Cardiac muscle cell (in vitro differentiated cells and primary cell): ENCODE data around the gene ZNF140. TPM values are rescaled to one million over a fixed set of nuclear protein-coding genes. Genes with fewer than 3 reads are reported as not detected.

Experiments used
- DNase-seq, 2 donors: peaks; one replicate each; pipeline versions ENCODE4 v3.0.0 to v3.0.0-alpha.2; 2010 to 2017; ENCODE audit warnings: low read depth in 1 of 2, low spot score in 1 of 2
- H3K27ac ChIP-seq: fragments of 200-600 bp; sonication (generic); 2 replicates; pipeline ENCODE4 v1.5.1; 2016
- H3K27me3 ChIP-seq: fragments of 200-600 bp; sonication (generic); 2 replicates; pipeline ENCODE4 v1.6.0; 2016; ENCODE audit warnings: control low read depth
- H3K36me3 ChIP-seq: fragments of 200-600 bp; sonication (generic); 2 replicates; pipeline ENCODE4 v1.5.1; 2016; ENCODE audit warnings: control low read depth
- H3K4me1 ChIP-seq: fragments of 200-600 bp; sonication (generic); 2 replicates; pipeline ENCODE4 v1.8.1; 2017; ENCODE audit warnings: low read depth, mild to moderate bottlenecking, mixed run types
- H3K4me3 ChIP-seq: fragments of 200-600 bp; sonication (generic); 2 replicates; pipeline ENCODE4 v1.5.1; 2016; ENCODE audit warnings: mild to moderate bottlenecking
- H3K9me3 ChIP-seq: fragments of 200-600 bp; sonication (generic); 2 replicates; pipeline ENCODE4 v1.5.1; 2017; ENCODE audit warnings: low read depth, mild to moderate bottlenecking, control low read depth
- polyA plus RNA-seq: library from polyadenylated mRNA; unstranded; fragments of >200 nt; fragmentation: Nextera tagmentation; extraction: Ambion mirVana; gene quantifications from 2 replicates; pipeline ENCODE4 v1.2.1, GENCODE V29; 2016
- total RNA-seq: library from RNA; depleted of rRNA; stranded (reverse); fragments of >200 nt; gene quantifications from 2 replicates; pipeline ENCODE4 v1.2.3, GENCODE V29; 2016
- TF ChIP-seq, protein P1 (sequence below): IDR thresholded peaks from 2 replicates; pipeline ENCODE4 v1.5.1; 2012; ENCODE audit warnings: low read depth, mild to moderate bottlenecking, low read length

ZNF140 gene
- total and polyA plus RNA-seq, 2 experiments from 2014 or later = 10.1 to 15.7 TPM

GRCh38 chr12:133130808-133131128, 50.0 kb downstream of the ZNF140 start:
- H3K36me3 ChIP-seq = peaks cover 5% of the 10 kb centered on the region
- TF ChIP-seq, protein P1, sequence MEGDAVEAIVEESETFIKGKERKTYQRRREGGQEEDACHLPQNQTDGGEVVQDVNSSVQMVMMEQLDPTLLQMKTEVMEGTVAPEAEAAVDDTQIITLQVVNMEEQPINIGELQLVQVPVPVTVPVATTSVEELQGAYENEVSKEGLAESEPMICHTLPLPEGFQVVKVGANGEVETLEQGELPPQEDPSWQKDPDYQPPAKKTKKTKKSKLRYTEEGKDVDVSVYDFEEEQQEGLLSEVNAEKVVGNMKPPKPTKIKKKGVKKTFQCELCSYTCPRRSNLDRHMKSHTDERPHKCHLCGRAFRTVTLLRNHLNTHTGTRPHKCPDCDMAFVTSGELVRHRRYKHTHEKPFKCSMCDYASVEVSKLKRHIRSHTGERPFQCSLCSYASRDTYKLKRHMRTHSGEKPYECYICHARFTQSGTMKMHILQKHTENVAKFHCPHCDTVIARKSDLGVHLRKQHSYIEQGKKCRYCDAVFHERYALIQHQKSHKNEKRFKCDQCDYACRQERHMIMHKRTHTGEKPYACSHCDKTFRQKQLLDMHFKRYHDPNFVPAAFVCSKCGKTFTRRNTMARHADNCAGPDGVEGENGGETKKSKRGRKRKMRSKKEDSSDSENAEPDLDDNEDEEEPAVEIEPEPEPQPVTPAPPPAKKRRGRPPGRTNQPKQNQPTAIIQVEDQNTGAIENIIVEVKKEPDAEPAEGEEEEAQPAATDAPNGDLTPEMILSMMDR = no peak
- peak overlapping the region; percentile 93 for H3K27ac ChIP-seq
- peak overlapping the region; percentile 80 for H3K4me3 ChIP-seq
- no peaks in the 10 kb centered on the region for H3K27me3 ChIP-seq
- peak in 1 of 2 donors; percentile 45 for DNase-seq
- no peaks in the 10 kb centered on the region for H3K9me3 ChIP-seq
- peaks cover 3% of the 10 kb centered on the region for H3K4me1 ChIP-seq

DNA sequence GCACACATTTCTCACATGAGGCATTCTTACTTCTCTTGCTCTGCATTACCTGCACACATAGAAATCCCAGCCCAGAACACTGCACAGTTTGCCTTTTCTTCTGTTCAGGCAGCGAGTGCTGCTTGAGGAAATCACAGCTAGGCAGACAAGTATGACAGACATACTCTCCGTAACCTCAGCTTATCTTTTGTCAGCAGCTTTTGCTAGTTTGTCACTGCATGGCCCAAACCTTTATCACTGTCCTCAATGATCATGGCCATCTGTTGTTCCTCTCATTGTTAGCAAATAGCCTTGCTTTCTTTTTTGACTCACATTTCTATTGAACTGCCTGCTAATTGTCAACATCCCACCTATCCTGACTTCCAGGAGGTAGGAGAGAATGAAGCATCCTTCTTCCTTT, 55.0 kb downstream of the ZNF140 start:
- Histone ChIP-seq H3K4me1 (peaks cover 3% of the 10 kb centered on the region), H3K27me3 (no peaks in the 10 kb centered on the region), H3K36me3 (peaks cover 13% of the 10 kb centered on the region), H3K9me3 (no peaks in the 10 kb centered on the region), H3K4me3 (no peak overlapping the region), H3K27ac (no peak overlapping the region)
- no peak for DNase-seq
- TF ChIP-seq, protein P1 = no peak

- no peak overlapping the region for H3K4me3 ChIP-seq
- no peaks in the 10 kb centered on the region for H3K4me1 ChIP-seq
- H3K27ac ChIP-seq = no peak overlapping the region
- H3K9me3 ChIP-seq = peaks cover 3% of the 10 kb centered on the region
- H3K36me3 ChIP-seq = peaks cover 30% of the 10 kb centered on the region
- no peaks in the 10 kb centered on the region for H3K27me3 ChIP-seq
- DNase-seq = no peak
- TF ChIP-seq, protein P1 = no peak
Observed at GRCh38 chr12:133145981-133146380, 65.3 kb downstream of the ZNF140 start.

DNA sequence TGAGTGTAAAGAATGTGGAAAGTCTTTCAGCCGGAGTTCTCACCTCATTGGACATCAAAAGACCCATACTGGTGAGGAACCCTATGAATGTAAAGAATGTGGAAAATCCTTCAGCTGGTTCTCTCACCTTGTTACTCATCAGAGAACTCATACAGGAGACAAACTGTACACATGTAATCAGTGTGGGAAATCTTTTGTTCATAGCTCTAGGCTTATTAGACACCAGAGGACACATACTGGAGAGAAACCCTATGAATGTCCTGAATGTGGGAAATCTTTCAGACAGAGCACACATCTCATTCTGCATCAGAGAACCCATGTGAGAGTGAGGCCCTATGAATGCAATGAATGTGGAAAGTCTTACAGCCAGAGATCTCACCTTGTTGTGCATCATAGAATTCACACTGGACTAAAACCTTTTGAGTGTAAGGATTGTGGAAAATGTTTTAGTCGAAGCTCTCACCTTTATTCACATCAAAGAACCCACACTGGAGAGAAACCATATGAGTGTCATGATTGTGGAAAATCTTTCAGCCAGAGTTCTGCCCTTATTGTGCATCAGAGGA, 75.5 kb downstream of the ZNF140 start:
- Histone ChIP-seq H3K4me1 (no peaks in the 10 kb centered on the region), H3K4me3 (no peak overlapping the region), H3K9me3 (peaks cover 22% of the 10 kb centered on the region), H3K27ac (no peak overlapping the region), H3K27me3 (no peaks in the 10 kb centered on the region), H3K36me3 (peaks cover 56% of the 10 kb centered on the region)
- no peak for DNase-seq
- TF ChIP-seq, protein P1 = no peak

Other genes starting within 250 kb of the ZNF140 start
- gene CHFR, start 193.3 kb upstream of the ZNF140 start, total RNA-seq = 30.6 and 36.3 TPM in 2 replicates
- 29.4 and 30.0 TPM in 2 replicates for gene CHFR, start 193.3 kb upstream of the ZNF140 start, polyA plus RNA-seq
- gene ZNF605, start 124.6 kb upstream of the ZNF140 start, total RNA-seq = 6.6 and 13.3 TPM in 2 replicates
- gene ZNF605, start 124.6 kb upstream of the ZNF140 start, polyA plus RNA-seq = 8.2 and 10.1 TPM in 2 replicates
- gene ZNF26, start 94.6 kb upstream of the ZNF140 start, total RNA-seq = 5.2 and 18.5 TPM in 2 replicates
- gene ZNF26, start 94.6 kb upstream of the ZNF140 start, polyA plus RNA-seq = 5.0 and 6.1 TPM in 2 replicates
- gene ZNF84, start 43.4 kb upstream of the ZNF140 start, total RNA-seq = 18.4 and 29.2 TPM in 2 replicates
- 22.5 and 31.5 TPM in 2 replicates for gene ZNF84, start 43.4 kb upstream of the ZNF140 start, polyA plus RNA-seq
- 1.3 and 2.7 TPM in 2 replicates for gene ZNF891, start 49.4 kb downstream of the ZNF140 start, total RNA-seq
- gene ZNF891, start 49.4 kb downstream of the ZNF140 start, polyA plus RNA-seq = 0.65 and 0.91 TPM in 2 replicates
- 7.0 and 9.9 TPM in 2 replicates for gene ZNF10, start 49.7 kb downstream of the ZNF140 start, total RNA-seq
- 9.5 and 14.9 TPM in 2 replicates for gene ZNF10, start 49.7 kb downstream of the ZNF140 start, polyA plus RNA-seq
- gene ZNF268, start 100.6 kb downstream of the ZNF140 start, total RNA-seq = 21.6 and 34.1 TPM in 2 replicates
- 12.4 and 18.0 TPM in 2 replicates for gene ZNF268, start 100.6 kb downstream of the ZNF140 start, polyA plus RNA-seq
- not detected in 2 replicates for gene ANHX, start 155.0 kb downstream of the ZNF140 start, total RNA-seq
- gene ANHX, start 155.0 kb downstream of the ZNF140 start, polyA plus RNA-seq = not detected in 2 replicates